Ovary (tissue), 3 donors: Measurements from ENCODE around the gene CPXM2.

ENCODE experiments used
- CTCF ChIP-seq, 3 donors: fragments of 450-650 bp in 2 of 3; fragments of 200-600 bp in 1 of 3; IDR thresholded peaks; one replicate each; pipeline versions ENCODE4 v1.5.1 to v1.8.0; 2016 to 2022; ENCODE audit warnings: antibody characterized with exemption in 3 of 3, mild to moderate bottlenecking in 1 of 3
- EP300 ChIP-seq: sonication (generic); formaldehyde crosslinking; IDR thresholded peaks from one replicate; pipeline ENCODE4 v1.6.1; 2017; ENCODE audit warnings: antibody characterized with exemption
- donor health status: DM: no; HTN: no; CAD: no.

- no peak for TF ChIP-seq EP300
- TF ChIP-seq CTCF (IDR thresholded peaks at IDR 0.05): no peak
Observed at GRCh38 chr10:123878666-123879303, 12.8 kb downstream of the CPXM2 start.
